Activated T-helper 17 cell treated with anti-CD3 and anti-CD28 coated beads, Interleukin-2, amount 50 U/mL, for 72 hours (primary cell): ENCODE data around the gene FGF2. TPM values are rescaled to one million over a fixed set of nuclear protein-coding genes. Genes with fewer than 3 reads are reported as not detected.
"Not testable (repeated sequence)": the region's sequence is repeated elsewhere in the genome, so short reads cannot be mapped to it uniquely, and the experiment has no call there.

Source experiments
- ATAC-seq: fragments of 150-1000 bp; cut with Tn5 transposase; replicated peaks from 2 replicates; pipeline ENCODE4 v1.10.0; 2021; ENCODE audit warnings: mild to moderate bottlenecking, moderate library complexity
- H3K27ac Mint-ChIP-seq: one replicate; pipeline ENCODE4 v1.8.0; 2022; ENCODE audit warnings: mixed read lengths
- H3K27me3 Mint-ChIP-seq: one replicate; pipeline ENCODE4 v1.8.0; 2022; ENCODE audit warnings: mixed read lengths
- H3K36me3 Mint-ChIP-seq: one replicate; pipeline ENCODE4 v1.8.0; 2022; ENCODE audit warnings: low read depth, mild to moderate bottlenecking, mixed read lengths
- H3K4me1 Mint-ChIP-seq: one replicate; pipeline ENCODE4 v1.8.0; 2022; ENCODE audit warnings: mixed read lengths
- H3K4me3 Mint-ChIP-seq: one replicate; pipeline ENCODE4 v1.8.0; 2022; ENCODE audit warnings: mild to moderate bottlenecking, mixed read lengths
- H3K9me3 Mint-ChIP-seq: one replicate; pipeline ENCODE4 v1.8.0; 2022; ENCODE audit warnings: mixed read lengths
- total RNA-seq, 2 donors: library from RNA; stranded (reverse); gene quantifications; one replicate each; pipeline ENCODE4 v1.2.3, GENCODE V29; 2022

Gene FGF2
- total RNA-seq, 2 donors from 2014 or later: 0.11 to 0.32 TPM

DNA sequence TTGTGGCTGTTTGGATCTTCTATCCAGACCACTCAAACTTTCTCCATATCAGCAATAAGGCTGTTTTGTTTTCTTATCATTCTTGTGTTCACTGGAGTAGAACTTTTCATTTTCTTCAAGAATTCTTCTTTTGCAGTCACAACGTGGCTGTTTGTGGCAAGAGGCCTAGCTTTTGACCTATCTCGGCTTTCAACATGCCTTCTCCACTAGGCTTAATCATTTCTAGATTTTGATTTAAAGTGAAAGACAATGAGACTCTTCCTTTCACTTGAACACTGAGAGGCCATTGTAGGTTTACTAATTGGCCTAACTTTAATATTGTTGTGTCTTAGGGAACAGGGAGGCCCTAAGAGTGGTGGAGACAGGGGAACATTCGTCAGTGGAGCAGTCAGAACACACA lies 19.1 kb downstream of the FGF2 start:
- Mint-ChIP-seq H3K27ac (no peak overlapping the region), H3K9me3 (no peaks in the 10 kb centered on the region), H3K4me3 (no peak overlapping the region), H3K4me1 (no peaks in the 10 kb centered on the region), H3K36me3 (no peaks in the 10 kb centered on the region), H3K27me3 (peaks cover 17% of the 10 kb centered on the region)
- no peak for ATAC-seq

DNA sequence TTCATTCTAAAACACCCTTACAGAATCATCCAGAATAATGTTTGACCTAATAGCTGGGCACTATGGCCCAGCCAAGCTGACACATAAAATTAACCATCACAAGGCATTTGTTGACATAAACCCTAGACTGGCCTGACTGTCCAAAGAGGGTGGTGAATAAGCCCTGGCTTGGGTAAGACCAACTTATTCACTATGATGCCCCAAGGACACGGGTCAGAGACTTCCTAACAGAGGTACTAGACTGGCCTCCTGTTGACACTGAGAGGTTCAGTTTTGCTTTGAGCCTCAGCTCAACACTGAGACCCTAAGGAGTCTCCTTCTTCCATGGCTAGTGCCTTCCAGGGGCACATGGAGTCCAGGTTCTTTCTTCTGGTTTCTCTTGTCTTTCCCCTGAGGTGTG lies 21.3 kb downstream of the FGF2 start:
- peaks cover 16% of the 10 kb centered on the region for H3K27me3 Mint-ChIP-seq
- no peak overlapping the region for H3K4me3 Mint-ChIP-seq

DNA sequence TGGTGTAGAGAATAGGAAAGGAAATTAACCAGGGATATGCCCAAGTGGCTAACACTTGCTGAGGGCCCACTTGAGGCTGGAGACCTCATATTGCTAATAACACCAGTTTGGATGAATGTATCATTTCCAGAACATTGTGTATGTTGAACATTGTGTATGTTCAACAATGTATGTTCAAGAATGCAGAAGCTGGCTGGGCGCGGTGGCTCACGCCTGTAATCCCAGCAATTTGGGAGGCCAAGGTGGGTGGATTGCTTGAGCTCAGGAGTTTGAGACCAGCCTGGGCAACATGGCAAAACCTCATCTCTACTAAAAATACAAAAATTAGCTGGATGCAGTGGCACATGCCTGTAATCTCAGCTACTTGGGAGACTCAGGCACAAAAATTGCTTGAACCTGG lies 23.2 kb downstream of the FGF2 start:
- H3K36me3 Mint-ChIP-seq, H3K27ac Mint-ChIP-seq, ATAC-seq, H3K9me3 Mint-ChIP-seq, H3K4me3 Mint-ChIP-seq, H3K4me1 Mint-ChIP-seq: not testable (repeated sequence)
- H3K27me3 Mint-ChIP-seq: peaks cover 11% of the 10 kb centered on the region

More for the DNA sequence above, 21.3 kb downstream of the FGF2 start:
- no peak overlapping the region for H3K27ac Mint-ChIP-seq
- H3K4me1 Mint-ChIP-seq: no peaks in the 10 kb centered on the region
- no peaks in the 10 kb centered on the region for H3K36me3 Mint-ChIP-seq
- no peaks in the 10 kb centered on the region for H3K9me3 Mint-ChIP-seq
- ATAC-seq: no peak

DNA sequence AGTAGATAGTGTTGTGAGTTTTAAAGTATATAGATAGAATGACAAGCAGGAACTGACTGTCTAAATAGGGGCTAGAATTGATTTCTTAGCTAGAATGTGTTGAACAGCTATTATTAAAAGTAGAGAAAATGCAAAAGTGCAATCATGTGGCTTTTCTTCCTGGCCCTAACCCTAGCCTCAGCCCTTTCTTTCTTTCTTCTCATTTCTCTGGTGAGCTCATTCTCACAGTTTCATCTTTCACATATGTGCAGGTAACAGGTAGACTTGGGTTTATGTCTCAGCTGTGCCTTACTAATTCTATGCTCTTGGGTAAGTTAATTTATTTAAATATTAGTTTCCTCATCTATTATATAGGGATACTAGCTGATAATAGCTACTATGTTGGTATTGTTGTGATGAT lies 24.9 kb downstream of the FGF2 start:
- ATAC-seq: no peak
- peaks cover 11% of the 10 kb centered on the region for H3K27me3 Mint-ChIP-seq
- H3K9me3 Mint-ChIP-seq: no peaks in the 10 kb centered on the region
- no peaks in the 10 kb centered on the region for H3K36me3 Mint-ChIP-seq
- H3K4me3 Mint-ChIP-seq: no peak overlapping the region
- no peak overlapping the region for H3K27ac Mint-ChIP-seq
- H3K4me1 Mint-ChIP-seq: no peaks in the 10 kb centered on the region

DNA sequence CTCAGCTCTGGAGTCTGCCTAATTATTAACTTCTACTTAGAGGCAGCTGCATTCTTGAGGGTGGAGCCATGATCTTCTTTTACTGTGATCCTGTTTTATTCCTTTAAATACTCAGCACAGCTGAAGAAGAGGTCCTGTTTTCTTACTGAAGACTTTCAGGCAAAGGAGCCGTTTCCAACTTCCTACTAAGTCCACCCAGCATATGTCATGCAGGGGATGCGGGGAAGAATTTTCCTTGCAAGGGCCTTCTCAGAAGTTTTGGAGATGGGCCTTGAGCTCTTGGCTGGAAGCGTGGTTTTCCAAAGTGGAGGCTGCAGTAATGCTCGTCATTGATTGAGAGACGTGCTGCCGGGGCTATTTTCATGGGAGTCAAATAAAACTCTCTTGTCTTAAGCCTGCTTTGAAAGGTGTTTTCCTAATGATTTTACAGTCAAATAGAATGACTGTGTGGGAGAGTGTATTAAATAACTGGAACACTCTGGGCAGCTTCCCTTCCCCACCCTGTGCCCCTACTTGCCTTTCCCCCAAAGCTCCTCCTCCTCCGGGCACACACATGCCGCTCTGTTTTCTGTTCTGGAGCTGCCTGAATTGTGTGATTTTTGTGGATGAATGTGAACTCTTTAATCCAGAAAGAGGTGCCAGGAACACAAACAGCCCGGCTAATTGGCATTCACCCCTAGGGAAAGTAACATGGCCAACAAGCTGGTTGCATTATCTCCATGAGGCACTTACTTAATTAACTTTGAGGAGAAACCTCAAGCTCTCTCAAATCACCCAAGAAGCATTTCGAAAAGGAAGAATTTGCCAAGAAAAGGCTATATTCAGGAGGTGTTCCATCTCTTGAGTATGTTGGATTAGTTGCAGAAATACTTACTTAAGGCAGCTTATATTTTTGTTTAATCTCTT lies 28.1 kb downstream of the FGF2 start:
- no peak overlapping the region for H3K27ac Mint-ChIP-seq
- H3K9me3 Mint-ChIP-seq: no peaks in the 10 kb centered on the region
- no peaks in the 10 kb centered on the region for H3K36me3 Mint-ChIP-seq
- peaks cover 4% of the 10 kb centered on the region for H3K27me3 Mint-ChIP-seq
- H3K4me3 Mint-ChIP-seq: no peak overlapping the region
- no peak for ATAC-seq
- no peaks in the 10 kb centered on the region for H3K4me1 Mint-ChIP-seq

DNA sequence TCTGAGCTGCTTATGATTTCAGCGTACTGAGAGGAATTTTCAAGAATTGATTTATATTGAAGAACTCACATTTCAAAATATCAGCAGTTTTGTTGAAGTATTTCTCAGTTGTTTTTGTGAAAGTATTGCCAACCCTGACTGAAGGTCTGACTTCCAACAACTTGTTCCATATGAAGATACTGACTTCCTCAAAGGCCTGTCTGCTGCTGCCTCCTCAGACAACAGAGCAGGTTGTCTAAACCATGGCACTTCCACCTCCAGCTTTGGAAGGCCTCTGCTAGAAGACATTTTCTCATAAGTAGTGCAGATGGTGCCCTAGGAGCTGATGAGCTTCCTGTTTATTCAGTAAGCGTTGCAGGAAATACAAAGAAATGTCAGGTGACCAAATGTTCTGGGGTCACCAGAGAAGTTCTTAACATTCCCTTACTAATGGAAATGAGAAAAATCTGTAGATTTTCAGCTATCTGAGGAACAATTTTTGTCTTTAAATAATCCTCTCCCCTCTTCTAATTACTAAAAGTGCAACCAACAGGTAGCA lies 28.8 kb downstream of the FGF2 start:
- H3K9me3 Mint-ChIP-seq: no peaks in the 10 kb centered on the region

DNA sequence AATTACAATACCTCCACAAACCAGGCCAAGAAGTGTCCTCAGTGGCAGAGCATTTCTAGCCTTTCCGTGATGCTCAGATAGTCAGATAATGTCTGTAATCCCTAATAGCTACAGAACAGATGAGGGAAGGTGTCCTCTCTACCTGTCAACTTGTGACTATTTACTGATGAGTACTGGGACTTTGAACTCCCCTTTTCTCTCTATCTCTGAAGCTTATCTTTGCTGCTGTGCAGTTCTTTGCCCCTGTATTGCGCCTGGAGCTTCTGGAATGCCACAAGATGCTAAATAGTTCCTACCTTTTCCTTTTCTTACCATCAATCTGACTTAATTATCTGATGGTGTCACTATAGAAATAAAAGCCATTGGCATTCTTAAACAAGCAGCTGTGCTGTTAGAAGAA lies 30.5 kb downstream of the FGF2 start:
- no peak overlapping the region for H3K4me3 Mint-ChIP-seq
- ATAC-seq: no peak
- H3K4me1 Mint-ChIP-seq: no peaks in the 10 kb centered on the region

More for the DNA sequence above, 28.8 kb downstream of the FGF2 start:
- no peak overlapping the region for H3K27ac Mint-ChIP-seq
- no peaks in the 10 kb centered on the region for H3K36me3 Mint-ChIP-seq
- no peak for ATAC-seq
- H3K27me3 Mint-ChIP-seq: peaks cover 1% of the 10 kb centered on the region
- H3K4me1 Mint-ChIP-seq: no peaks in the 10 kb centered on the region
- H3K4me3 Mint-ChIP-seq: no peak overlapping the region

DNA sequence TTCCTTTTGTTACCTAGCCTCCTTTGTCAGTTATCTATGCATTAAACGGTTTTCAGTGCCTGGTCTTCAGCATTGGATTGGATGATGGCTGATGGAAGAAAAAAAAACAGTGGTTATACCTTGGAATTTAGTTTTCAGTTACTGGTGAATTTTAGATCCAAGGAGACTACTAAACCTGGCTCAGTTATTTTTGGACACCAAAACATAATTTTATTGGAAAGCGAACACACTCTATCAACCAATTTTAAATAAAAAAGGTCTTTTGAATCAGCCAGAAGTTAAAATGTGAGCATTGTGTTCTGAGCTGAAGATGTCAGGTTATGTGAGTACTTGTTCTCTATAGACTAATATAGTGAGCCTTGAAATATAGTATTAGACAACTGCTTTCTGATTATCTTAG lies 32.1 kb downstream of the FGF2 start:
- Mint-ChIP-seq H3K9me3 (no peaks in the 10 kb centered on the region), H3K36me3 (no peaks in the 10 kb centered on the region), H3K4me3 (no peak overlapping the region), H3K4me1 (no peaks in the 10 kb centered on the region), H3K27me3 (peaks cover 20% of the 10 kb centered on the region), H3K27ac (no peak overlapping the region)
- no peak for ATAC-seq

More for the DNA sequence above, 30.5 kb downstream of the FGF2 start:
- Mint-ChIP-seq H3K36me3 (no peaks in the 10 kb centered on the region), H3K27ac (no peak overlapping the region), H3K27me3 (peaks cover 16% of the 10 kb centered on the region), H3K9me3 (no peaks in the 10 kb centered on the region)

DNA sequence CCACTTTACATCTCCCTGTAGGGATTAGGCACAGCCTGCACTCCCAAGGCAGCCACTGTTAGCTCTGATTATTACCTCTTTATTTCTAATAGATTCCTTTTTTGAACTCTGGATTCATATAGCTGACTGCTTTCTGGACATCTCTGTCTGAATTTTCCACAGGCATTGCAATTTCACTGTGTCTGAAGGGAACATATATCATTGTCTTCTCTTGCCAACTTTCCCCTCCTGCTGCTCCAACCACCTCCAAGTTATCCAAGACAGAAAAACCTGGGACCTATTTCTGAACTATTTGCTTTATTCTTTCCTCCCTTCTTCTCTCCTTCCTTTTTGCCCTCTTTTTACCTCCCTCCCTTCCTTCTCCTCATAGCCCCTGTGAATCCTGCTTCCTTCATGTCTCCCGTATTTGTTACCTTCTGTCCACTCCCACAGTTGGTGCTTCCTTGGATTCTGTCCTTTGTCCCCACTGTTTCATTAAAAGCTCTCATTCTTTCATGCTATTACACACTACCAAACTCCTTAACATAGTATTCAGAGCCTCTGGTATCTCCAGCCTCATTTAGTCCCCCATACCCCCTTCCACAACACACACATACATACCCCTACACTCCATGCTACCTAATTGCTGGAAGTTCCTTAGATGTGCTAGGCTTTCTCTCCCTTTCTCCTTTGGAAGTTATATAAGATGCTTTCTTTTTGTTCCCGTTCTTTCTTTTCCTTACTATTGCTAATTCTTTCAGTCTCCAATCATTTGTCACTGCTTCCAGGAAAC lies 34.7 kb downstream of the FGF2 start:
- no peak for ATAC-seq
- Mint-ChIP-seq H3K9me3 (no peaks in the 10 kb centered on the region), H3K4me3 (no peak overlapping the region), H3K27ac (no peak overlapping the region), H3K27me3 (peaks cover 20% of the 10 kb centered on the region), H3K4me1 (no peaks in the 10 kb centered on the region), H3K36me3 (no peaks in the 10 kb centered on the region)

DNA sequence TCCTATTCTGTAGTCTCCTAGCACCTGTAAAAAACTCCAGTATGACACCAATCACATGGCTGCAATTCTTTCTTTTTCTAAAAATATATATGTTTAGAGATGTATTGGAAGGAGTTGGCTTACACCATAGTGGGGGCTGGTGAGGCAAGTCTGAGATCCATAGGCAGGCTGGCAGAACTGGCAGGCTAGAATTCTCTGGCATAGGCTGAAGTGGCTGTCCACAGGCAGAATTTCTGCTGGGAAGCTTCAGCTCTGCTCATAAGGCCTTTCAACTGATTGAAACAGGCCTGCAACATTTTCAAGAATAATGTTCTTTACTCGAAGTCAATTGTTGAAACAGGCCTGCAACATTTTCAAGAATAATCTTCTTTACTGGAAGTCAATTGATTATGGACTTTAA lies 37.0 kb downstream of the FGF2 start:
- no peak for ATAC-seq
- no peak overlapping the region for H3K27ac Mint-ChIP-seq
- no peaks in the 10 kb centered on the region for H3K4me1 Mint-ChIP-seq
- no peak overlapping the region for H3K4me3 Mint-ChIP-seq
- H3K27me3 Mint-ChIP-seq: peaks cover 20% of the 10 kb centered on the region
- H3K36me3 Mint-ChIP-seq: no peaks in the 10 kb centered on the region
- H3K9me3 Mint-ChIP-seq: no peaks in the 10 kb centered on the region

DNA sequence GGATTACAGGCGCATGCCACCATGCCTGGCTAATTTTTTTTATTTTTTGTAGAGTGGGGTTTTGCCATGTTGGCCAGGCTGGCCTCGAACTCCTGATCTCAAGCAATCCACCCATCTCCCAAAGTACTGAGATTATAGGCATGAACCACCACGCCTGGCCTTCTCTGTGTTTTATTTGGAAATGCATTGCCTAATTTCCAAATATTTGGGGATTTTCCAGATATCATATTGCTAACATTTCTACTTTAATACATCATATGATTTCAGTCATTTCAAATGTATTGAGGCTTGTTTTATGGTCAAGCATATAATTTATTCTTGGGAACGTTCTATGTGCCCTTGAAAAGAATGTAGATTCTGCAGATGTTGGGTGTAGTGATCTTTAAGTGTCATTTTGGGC lies 38.8 kb downstream of the FGF2 start:
- H3K4me1 Mint-ChIP-seq: no peaks in the 10 kb centered on the region
- no peaks in the 10 kb centered on the region for H3K36me3 Mint-ChIP-seq
- ATAC-seq: no peak
- peaks cover 20% of the 10 kb centered on the region for H3K27me3 Mint-ChIP-seq
- H3K27ac Mint-ChIP-seq: no peak overlapping the region
- no peak overlapping the region for H3K4me3 Mint-ChIP-seq
- H3K9me3 Mint-ChIP-seq: no peaks in the 10 kb centered on the region

DNA sequence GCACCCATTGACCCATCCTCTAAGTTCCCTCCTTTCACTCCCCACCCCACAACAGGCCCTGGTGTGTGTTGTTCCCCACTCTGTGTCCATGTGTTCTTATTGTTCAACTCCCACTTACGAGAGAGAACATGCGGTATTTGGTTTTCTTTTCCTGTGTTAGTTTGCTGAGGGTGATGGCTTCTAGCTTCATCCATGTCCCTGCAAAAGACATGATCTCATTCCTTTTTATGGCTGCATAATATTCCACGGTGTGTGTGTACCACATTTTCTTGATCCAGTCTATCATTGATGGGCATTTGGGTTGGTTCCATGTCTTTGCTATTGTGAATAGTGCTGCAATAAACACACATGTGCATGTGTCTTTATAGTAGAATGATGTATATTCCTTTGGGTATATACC lies 41.6 kb downstream of the FGF2 start:
- H3K27ac Mint-ChIP-seq, H3K9me3 Mint-ChIP-seq, H3K4me1 Mint-ChIP-seq, H3K4me3 Mint-ChIP-seq, H3K36me3 Mint-ChIP-seq, ATAC-seq: not testable (repeated sequence)
- H3K27me3 Mint-ChIP-seq: peaks cover 24% of the 10 kb centered on the region

DNA sequence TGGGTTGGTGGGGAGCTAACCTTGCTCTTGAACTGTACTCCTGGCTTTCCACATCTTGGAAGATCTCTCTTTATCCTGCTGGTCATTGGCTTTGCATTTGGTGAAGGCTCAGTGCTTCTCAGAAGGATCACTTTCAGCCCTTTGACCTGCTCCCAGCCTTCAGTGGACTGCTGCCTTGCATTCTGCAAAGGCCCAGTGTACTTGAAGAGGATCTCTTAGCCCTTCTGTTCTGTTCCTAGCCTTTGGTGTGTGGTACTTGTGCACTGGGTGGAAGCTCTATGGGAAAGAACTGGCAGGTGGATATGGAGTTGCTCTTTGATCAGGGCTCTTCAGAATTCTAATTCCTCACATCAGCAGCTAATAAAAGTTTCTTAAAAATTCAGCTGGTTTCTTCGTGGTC lies 46.5 kb downstream of the FGF2 start:
- H3K4me3 Mint-ChIP-seq: no peak overlapping the region
- peaks cover 5% of the 10 kb centered on the region for H3K9me3 Mint-ChIP-seq
- no peaks in the 10 kb centered on the region for H3K4me1 Mint-ChIP-seq
- no peaks in the 10 kb centered on the region for H3K36me3 Mint-ChIP-seq
- no peak overlapping the region for H3K27ac Mint-ChIP-seq
- H3K27me3 Mint-ChIP-seq: peaks cover 31% of the 10 kb centered on the region
- no peak for ATAC-seq

DNA sequence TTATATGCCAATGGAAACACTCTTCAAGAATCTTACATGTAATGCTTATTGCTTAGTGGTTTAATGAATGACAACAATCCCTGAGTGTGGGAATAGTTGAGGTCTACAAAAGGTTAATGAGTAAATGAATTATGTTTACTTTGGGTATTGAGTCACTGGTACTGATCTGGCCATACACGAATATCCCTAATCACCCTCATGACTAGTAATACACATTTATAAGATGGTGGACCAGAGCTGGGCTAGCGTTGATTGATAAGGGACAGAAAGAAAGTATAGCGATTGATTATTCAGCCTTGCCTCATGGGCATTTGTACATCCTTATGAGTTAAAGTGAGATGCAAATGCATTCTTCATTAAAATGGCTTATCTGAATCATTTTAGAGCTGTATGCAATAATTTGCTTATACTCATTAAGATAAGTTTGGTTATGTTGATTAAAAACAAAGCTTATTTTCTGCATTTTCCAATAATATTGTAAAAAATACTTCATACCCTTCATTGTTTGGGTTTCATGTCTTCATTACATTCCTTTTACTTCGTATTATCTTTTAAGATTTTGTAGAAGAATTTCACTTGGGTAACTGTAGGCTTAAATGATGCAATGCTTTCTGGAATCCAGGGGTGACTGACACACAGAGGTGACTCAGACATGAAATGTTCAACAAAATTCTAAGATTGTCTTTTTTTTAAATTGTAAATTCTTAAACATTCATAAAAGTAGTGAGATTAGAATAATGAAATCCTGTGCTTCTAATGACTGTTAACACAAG lies 47.4 kb downstream of the FGF2 start:
- no peak for ATAC-seq
- H3K36me3 Mint-ChIP-seq: no peaks in the 10 kb centered on the region
- H3K9me3 Mint-ChIP-seq: peaks cover 5% of the 10 kb centered on the region
- H3K27me3 Mint-ChIP-seq: peaks cover 31% of the 10 kb centered on the region
- no peak overlapping the region for H3K27ac Mint-ChIP-seq
- H3K4me3 Mint-ChIP-seq: no peak overlapping the region
- no peaks in the 10 kb centered on the region for H3K4me1 Mint-ChIP-seq
